ENCODE data around the gene TCERG1L. TPM values are rescaled to one million over a fixed set of nuclear protein-coding genes. Genes with fewer than 3 reads are reported as not detected.

TCERG1L gene
- total and polyA plus RNA-seq, 8 donors = 0.18 TPM; not detected in 7

DNA sequence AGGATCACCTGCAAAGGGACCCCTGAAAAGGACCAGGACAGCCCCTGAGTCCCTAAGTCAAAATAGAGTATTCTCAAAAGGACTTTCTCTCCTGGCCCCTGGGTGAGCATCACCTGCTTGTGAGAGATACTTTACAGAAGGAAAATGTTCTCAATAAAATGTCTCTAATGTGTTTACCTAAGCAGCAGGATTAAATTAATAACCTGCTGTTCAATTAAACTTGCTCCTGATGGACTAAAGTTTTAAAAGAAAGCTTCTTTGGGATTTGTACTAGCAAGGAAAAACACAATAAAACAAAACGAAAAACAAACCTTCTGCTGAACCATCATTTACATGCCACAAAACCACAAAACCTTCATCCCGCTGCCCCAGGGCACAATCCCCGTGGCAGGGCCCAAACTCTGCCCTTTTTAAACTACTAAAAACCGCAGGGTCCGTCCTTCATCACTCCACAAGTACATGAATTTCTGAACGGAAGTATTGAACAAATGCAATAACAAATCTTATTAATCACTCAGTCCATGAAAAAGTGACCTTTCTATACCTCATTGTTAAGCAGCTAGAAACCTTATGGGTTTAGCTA is 197.7 kb downstream of the TCERG1L start:
- Histone ChIP-seq H3K9me3 (peaks cover 0 to 2% (median under 1%) of the 10 kb centered on the region in 4 donors), H3K4me1 (no peaks in the 10 kb centered on the region), H3K36me3 (no peaks in the 10 kb centered on the region), H3K27me3 (no peaks in the 10 kb centered on the region), H3K27ac (no peak overlapping the region), H3K4me3 (no peak overlapping the region)
- 73 to 82% (median 78%) methylated on average over 6 of the region's 6 CpGs for WGBS, 5 donors
- intact Hi-C loops (cut with DNase I; ENCODE audit: low total_unique reads) = no loop called here
- no peak for DNase-seq
- TF ChIP-seq EP300 (IDR thresholded peaks at IDR 0.05) (no peak), POLR2A (IDR thresholded peaks at IDR 0.05) (no peak), POLR2AphosphoS5 (IDR thresholded peaks at IDR 0.05) (no peak)
- TF ChIP-seq, protein P1, sequence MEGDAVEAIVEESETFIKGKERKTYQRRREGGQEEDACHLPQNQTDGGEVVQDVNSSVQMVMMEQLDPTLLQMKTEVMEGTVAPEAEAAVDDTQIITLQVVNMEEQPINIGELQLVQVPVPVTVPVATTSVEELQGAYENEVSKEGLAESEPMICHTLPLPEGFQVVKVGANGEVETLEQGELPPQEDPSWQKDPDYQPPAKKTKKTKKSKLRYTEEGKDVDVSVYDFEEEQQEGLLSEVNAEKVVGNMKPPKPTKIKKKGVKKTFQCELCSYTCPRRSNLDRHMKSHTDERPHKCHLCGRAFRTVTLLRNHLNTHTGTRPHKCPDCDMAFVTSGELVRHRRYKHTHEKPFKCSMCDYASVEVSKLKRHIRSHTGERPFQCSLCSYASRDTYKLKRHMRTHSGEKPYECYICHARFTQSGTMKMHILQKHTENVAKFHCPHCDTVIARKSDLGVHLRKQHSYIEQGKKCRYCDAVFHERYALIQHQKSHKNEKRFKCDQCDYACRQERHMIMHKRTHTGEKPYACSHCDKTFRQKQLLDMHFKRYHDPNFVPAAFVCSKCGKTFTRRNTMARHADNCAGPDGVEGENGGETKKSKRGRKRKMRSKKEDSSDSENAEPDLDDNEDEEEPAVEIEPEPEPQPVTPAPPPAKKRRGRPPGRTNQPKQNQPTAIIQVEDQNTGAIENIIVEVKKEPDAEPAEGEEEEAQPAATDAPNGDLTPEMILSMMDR (IDR thresholded peaks at IDR 0.05) = no peak

DNA sequence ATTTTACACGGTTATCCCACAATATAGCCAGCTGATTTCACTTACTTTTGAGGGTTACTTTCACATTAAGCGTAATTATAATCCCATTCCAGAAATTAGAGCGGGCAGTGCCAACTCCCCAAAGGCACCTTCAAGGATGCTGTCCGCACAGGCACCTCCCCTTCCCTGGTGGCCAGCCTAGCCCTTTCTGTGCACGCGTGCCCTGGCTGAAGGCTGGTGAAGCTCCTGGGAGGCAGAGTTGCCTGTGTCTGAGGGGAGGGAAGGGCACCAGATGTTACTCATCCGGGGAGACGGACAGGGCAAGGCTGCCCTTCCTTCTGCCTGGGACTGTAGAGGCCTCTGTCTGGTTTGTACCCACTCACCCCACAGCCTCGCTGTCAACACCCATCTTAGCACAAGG is 198.4 kb downstream of the TCERG1L start:
- TF ChIP-seq, protein P1 (IDR thresholded peaks at IDR 0.05) = no peak
- TF ChIP-seq POLR2AphosphoS5 (IDR thresholded peaks at IDR 0.05) (no peak), POLR2A (IDR thresholded peaks at IDR 0.05) (no peak), EP300 (IDR thresholded peaks at IDR 0.05) (no peak)
- intact Hi-C loops (cut with DNase I; ENCODE audit: low total_unique reads) = no loop called here
- no peak for DNase-seq
- WGBS, 5 donors = 90 to 97% (median 92%) methylated on average over 7 to 9 of the region's 9 CpGs
- H3K4me1 ChIP-seq = no peaks in the 10 kb centered on the region
- no peak overlapping the region for H3K27ac ChIP-seq
- H3K36me3 ChIP-seq = no peaks in the 10 kb centered on the region
- no peak overlapping the region for H3K4me3 ChIP-seq
- H3K27me3 ChIP-seq = no peaks in the 10 kb centered on the region
- peaks cover 0 to 8% (median 4%) of the 10 kb centered on the region in 4 donors for H3K9me3 ChIP-seq

DNA sequence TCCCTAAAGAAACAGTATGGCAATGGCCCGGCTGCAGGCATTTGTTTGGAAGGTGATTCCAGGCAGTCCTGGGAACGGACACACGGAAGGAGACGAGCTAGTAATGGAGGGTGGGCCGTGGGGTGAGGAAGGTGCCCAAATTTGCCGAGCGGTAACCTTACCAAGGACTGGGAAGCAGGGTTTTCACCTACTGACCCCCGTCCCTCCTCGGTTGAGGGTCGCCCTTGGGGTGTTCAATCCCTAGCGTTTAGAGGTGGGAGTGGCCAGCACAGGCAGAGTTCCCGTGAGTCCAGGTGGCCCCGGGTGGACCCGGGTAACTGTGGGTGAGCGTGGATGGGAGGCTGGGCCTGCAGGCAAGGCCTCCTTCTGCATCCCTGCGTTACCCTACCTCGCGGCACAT is 198.8 kb downstream of the TCERG1L start:
- H3K4me1 ChIP-seq = no peaks in the 10 kb centered on the region
- intact Hi-C loops (cut with DNase I; ENCODE audit: low total_unique reads) = no loop called here
- no peaks in the 10 kb centered on the region for H3K36me3 ChIP-seq
- no peak for TF ChIP-seq POLR2AphosphoS5 (IDR thresholded peaks at IDR 0.05)
- no peak for TF ChIP-seq EP300 (IDR thresholded peaks at IDR 0.05)
- TF ChIP-seq, protein P1 (IDR thresholded peaks at IDR 0.05) = no peak
- TF ChIP-seq POLR2A (IDR thresholded peaks at IDR 0.05) = no peak
- H3K9me3 ChIP-seq = peaks cover 0 to 12% (median 5%) of the 10 kb centered on the region in 4 donors
- no peak for DNase-seq
- no peak overlapping the region for H3K27ac ChIP-seq
- 88 to 94% (median 91%) methylated on average over 15 to 18 of the region's 18 CpGs for WGBS, 5 donors
- H3K4me3 ChIP-seq = no peak overlapping the region
- no peaks in the 10 kb centered on the region for H3K27me3 ChIP-seq

DNA sequence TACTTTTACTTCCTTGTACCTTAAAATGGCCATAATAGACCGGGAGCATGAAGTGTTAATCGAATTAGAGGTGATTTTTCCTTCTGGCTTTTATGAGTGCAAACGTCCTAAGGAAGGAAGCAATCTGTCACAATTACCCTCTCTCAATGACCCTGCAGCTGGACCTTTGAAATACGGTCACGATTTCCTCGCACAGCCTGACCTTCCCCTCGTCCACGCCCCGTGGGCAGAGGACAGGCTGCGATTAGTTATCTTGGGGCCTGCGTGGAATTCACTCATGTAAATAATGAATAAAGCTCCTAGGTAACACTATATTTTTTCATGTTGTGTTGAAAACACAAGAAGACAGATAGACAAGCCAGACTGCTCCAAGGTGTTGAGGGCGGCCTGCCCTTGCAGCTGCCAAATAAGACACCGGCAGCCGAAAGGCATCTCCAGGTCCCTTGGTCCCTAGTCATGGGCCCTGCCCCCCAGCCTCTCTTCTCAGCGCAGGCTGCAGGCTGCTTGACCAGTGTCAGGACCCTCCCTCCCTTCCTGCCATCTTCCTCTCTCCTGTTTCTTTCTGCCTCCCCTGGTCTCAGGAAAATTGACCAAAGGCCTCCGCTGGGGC is 199.9 kb downstream of the TCERG1L start:
- no peak overlapping the region for H3K4me3 ChIP-seq
- no peak overlapping the region for H3K27ac ChIP-seq
- H3K9me3 ChIP-seq = peaks cover 0 to 12% (median 7%) of the 10 kb centered on the region in 4 donors
- TF ChIP-seq EP300 (IDR thresholded peaks at IDR 0.05) (no peak), POLR2AphosphoS5 (IDR thresholded peaks at IDR 0.05) (no peak), POLR2A (IDR thresholded peaks at IDR 0.05) (no peak)
- TF ChIP-seq, protein P1 (IDR thresholded peaks at IDR 0.05) = no peak
- no peaks in the 10 kb centered on the region for H3K4me1 ChIP-seq
- no peaks in the 10 kb centered on the region for H3K36me3 ChIP-seq
- DNase-seq = no peak
- WGBS, 5 donors = 30 to 36% (median 33%) methylated on average over 16 of the region's 16 CpGs
- no peaks in the 10 kb centered on the region for H3K27me3 ChIP-seq
- intact Hi-C loops (cut with DNase I; ENCODE audit: low total_unique reads) = no loop called here

Measured in stomach (tissue), 9 donors.